Ascending aorta (tissue), 2 donors: ENCODE results near the gene CRLF1. TPM values are rescaled to one million over a fixed set of nuclear protein-coding genes. Genes with fewer than 3 reads are reported as not detected.
"Not testable (repeated sequence)": the region's sequence is repeated elsewhere in the genome, so short reads cannot be mapped to it uniquely, and the experiment has no call there.

Experiments
- DNase-seq, 2 donors: peaks; one replicate each; pipeline ENCODE4 v3.0.0-alpha.2; 2019; ENCODE audit warnings: low spot score in 2 of 2
- H3K27ac ChIP-seq, 2 donors: fragments of 200-600 bp; sonication (generic); one replicate each; pipeline ENCODE4 v1.5.1; 2016 to 2017; ENCODE audit warnings: mild to moderate bottlenecking in 1 of 2
- H3K27me3 ChIP-seq: fragments of 200-600 bp; sonication (generic); one replicate; pipeline ENCODE4 v1.5.1; 2017
- H3K36me3 ChIP-seq, 2 donors: fragments of 200-600 bp; sonication (generic); one replicate each; pipeline ENCODE4 v1.5.1; 2016
- H3K4me1 ChIP-seq, 2 donors: fragments of 200-600 bp; sonication (generic); one replicate each; pipeline ENCODE4 v1.5.1; 2016 to 2017; ENCODE audit warnings: mild to moderate bottlenecking in 1 of 2
- H3K4me3 ChIP-seq, 2 donors: fragments of 200-600 bp; sonication (generic); one replicate each; pipeline ENCODE4 v1.5.1; 2016 to 2017; ENCODE audit warnings: mild to moderate bottlenecking in 1 of 2
- H3K9me3 ChIP-seq, 2 donors: fragments of 200-600 bp; sonication (generic); one replicate each; pipeline ENCODE4 v1.5.1; 2016
- CTCF ChIP-seq, 3 experiments: fragments of 200-600 bp in 2 of 3; fragments of 450-650 bp in 1 of 3; sonication (generic) in 2 of 3; IDR thresholded peaks; one replicate each; pipeline ENCODE4 v1.5.1; 2016 to 2019; ENCODE audit warnings: antibody characterized with exemption in 3 of 3, mild to moderate bottlenecking in 1 of 3, moderate library complexity in 1 of 3
- intact Hi-C: fragments of 100-400 bp; cut with DNase I; formaldehyde crosslinking; loops from one replicate; pipeline ENCODE4 v1.15.1; 2023
- total RNA-seq: library from RNA; depleted of rRNA; stranded (reverse); fragments of >200 nt; gene quantifications from one replicate; pipeline ENCODE4 v1.1.0, GENCODE V29; 2016

CRLF1 gene
- total RNA-seq, 1 donor from 2014 or later, result 638 TPM

- Histone ChIP-seq H3K9me3 (no peaks in the 10 kb centered on the region), H3K36me3 (peaks cover 5 to 8% of the 10 kb centered on the region in 2 donors), H3K27ac (peak overlapping the region in 1 of 2 donors; percentile 20), H3K27me3 (peaks cover 3% of the 10 kb centered on the region), H3K4me3 (peak overlapping the region; percentile 39 to 61), H3K4me1 (peaks cover 12 to 21% of the 10 kb centered on the region in 2 donors)
- peak in 1 of 2 donors; percentile 87 for DNase-seq
- intact Hi-C loops, result loop anchor here (1.0 to 5.0 kb wide), 6 partner anchors 43 to 273 kb away; partner anchors contain the start of genes KLHL26 and UPF1
- TF ChIP-seq CTCF (IDR thresholded peaks at IDR 0.05), result peak; percentile 58 to 94 (median 81)
Observed at GRCh38 chr19:18594096-18594823, 12.3 kb downstream of the CRLF1 start.

DNA sequence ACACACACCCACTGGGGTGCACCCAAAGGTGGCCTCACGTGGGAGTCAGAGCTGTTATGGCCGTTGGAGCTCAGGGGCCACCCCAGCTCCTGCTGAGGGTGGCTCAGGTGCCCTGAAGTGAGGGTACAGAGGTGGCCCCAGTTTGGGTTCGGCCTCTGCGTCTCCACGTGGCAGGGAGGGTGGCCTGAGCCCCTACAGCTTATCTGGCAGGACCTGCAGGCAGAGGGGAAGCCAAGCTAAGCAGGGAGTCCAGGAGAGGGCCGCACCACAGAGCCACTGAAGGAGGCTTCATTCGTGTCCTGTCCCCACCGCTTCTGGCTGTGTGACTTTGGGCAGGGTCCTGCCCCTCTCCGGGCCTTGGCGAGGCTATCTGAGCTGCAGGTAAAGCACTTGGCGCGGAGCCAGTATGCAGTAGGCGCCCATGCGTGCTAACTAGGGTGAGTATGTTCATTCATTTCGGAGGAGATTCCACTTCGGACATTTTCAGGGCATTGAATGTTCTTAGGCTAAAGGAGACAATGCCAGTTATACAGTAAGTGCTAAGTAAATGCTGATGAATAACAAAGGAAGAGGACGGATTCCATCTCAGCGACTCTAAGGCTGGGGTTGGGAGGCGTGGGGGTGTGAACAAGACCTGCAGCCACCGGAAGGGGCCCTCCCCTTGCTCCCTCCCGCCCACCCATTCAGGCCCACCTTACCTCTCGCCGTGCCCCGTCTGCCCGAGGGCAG is 13.1 kb downstream of the CRLF1 start:
- H3K27me3 ChIP-seq, result peaks cover 3% of the 10 kb centered on the region
- peak overlapping the region in 1 of 2 donors; percentile 20 for H3K27ac ChIP-seq
- H3K9me3 ChIP-seq, result no peaks in the 10 kb centered on the region
- peaks cover 12 to 21% of the 10 kb centered on the region in 2 donors for H3K4me1 ChIP-seq
- peaks cover 5 to 8% of the 10 kb centered on the region in 2 donors for H3K36me3 ChIP-seq
- intact Hi-C loops, result loop anchor here (1.0 to 5.0 kb wide), 6 partner anchors 44 to 274 kb away; partner anchors contain the start of genes KLHL26 and UPF1
- DNase-seq, result no peak
- no peak for TF ChIP-seq CTCF (IDR thresholded peaks at IDR 0.05)
- H3K4me3 ChIP-seq, result peak overlapping the region; percentile 39 to 61

GRCh38 chr19:18592732-18593131 is 13.9 kb downstream of the CRLF1 start:
- intact Hi-C loops, result loop anchor here (5.0 kb wide), 3 partner anchors 45 to 275 kb away; partner anchors contain the start of genes KLHL26 and UPF1
- H3K4me1 ChIP-seq, result peaks cover 12 to 24% of the 10 kb centered on the region in 2 donors
- not testable (repeated sequence) for H3K27ac ChIP-seq, H3K9me3 ChIP-seq, H3K4me3 ChIP-seq, DNase-seq, H3K36me3 ChIP-seq, H3K27me3 ChIP-seq

DNA sequence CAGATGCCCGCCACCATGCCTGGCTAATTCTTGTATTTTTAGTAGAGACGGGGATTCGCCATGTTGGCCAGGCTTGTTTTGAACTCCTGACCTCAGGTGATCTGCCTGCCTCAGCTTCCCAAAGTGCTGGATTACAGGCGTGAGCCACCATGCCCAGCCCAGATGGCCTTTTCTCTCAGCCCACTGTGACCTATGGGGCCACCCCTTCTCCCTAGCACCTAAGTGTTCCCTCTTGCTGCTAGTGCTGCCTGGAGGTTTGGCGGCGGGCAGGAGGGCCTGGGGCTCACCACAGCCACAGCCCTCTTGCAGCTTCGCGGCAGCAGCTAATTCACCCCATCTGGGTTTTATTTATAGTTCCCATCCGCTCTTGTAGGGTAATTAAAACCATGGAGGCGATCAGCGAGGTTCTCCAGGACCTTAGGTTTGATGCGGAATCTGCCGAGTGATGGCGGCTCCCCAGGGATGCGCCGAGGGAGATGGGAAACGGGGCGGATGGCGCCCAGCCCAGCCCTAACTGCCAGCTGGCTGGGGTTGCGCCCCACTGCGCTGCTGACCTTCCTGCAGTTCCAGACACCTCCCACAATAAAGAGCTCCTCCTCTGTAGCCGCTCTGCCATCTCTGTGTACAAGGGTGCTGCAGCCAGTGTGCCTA is 14.7 kb downstream of the CRLF1 start:
- H3K27me3 ChIP-seq, result no peaks in the 10 kb centered on the region
- peaks cover 5 to 8% of the 10 kb centered on the region in 2 donors for H3K36me3 ChIP-seq
- DNase-seq, result no peak
- peaks cover 12 to 24% of the 10 kb centered on the region in 2 donors for H3K4me1 ChIP-seq
- TF ChIP-seq CTCF (IDR thresholded peaks at IDR 0.05), result no peak
- H3K4me3 ChIP-seq, result no peak overlapping the region
- H3K27ac ChIP-seq, result no peak overlapping the region
- no peaks in the 10 kb centered on the region for H3K9me3 ChIP-seq
- intact Hi-C loops, result loop anchor here (5.0 kb wide), 3 partner anchors 45 to 275 kb away; partner anchors contain the start of genes KLHL26 and UPF1

DNA sequence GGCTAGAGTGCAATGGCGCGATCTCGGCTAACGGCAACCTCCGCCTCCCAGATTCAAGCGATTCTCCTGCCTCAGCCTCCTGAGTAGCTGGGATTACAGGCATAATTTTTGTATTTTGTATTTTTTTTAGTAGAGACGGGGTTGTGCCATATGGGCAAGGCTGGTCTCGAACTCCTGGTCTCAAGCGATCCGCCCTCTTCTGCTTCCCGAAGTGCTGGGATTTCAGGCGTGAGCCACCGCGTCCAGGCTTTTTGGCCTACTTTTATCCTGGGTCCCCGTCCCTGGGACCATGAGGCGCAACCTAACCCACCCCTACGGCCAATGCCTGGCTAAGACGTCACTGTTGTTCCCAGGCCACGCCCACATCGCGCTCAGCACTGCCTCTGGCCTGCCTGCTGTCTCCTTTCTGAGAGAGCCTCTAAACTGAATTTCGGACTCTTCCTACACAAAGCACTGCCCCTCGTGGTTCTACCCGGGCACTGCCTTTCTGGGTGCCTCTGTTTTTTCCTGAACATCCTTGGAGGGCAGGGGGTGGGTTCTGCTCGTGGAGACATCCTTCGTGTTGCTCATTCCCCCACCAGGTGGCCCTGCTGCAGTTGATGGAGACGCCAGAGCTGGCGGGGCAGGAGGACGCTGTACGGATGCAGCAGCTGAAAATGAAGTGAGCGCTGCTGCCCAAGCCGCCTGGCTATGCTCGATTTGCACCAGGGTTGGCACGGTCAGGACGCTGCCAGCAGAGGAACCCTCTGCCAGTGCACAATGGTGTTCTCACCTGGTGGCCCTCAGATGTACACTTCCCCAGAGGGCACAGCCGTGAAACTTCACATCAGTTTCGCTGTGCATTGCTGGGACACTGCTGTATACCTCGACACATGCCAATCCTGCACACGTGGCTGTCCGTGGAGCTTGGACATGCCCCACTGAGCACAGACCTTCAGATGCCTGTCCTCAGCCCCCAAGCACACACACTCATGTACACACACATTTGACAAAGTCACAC is 16.0 kb downstream of the CRLF1 start:
- Histone ChIP-seq H3K9me3 (no peaks in the 10 kb centered on the region), H3K36me3 (peaks cover 5 to 8% of the 10 kb centered on the region in 2 donors), H3K27ac (no peak overlapping the region), H3K4me3 (peak overlapping the region in 1 of 2 donors; percentile 87), H3K4me1 (peaks cover 12 to 24% of the 10 kb centered on the region in 2 donors), H3K27me3 (no peaks in the 10 kb centered on the region)
- DNase-seq, result no peak
- TF ChIP-seq CTCF (IDR thresholded peaks at IDR 0.05), result no peak
- intact Hi-C loops, result loop anchor here (5.0 kb wide), 3 partner anchors 47 to 277 kb away; partner anchors contain the start of genes KLHL26 and UPF1
